Smooth muscle cell of the brain vasculature (primary cell): ENCODE results near the gene ENTHD1.
"Not testable (repeated sequence)": the region's sequence is repeated elsewhere in the genome, so short reads cannot be mapped to it uniquely, and the experiment has no call there.

Experiments
- DNase-seq: peaks from one replicate; pipeline ENCODE4 v3.0.0-alpha.2; 2012; ENCODE audit warnings: low read depth, low spot score

ENTHD1 gene

GRCh38 chr22:39785232-39785631 is 108.3 kb downstream of the ENTHD1 start:
- DNase-seq: no peak

GRCh38 chr22:39777716-39778454 is 115.7 kb downstream of the ENTHD1 start:
- no peak for DNase-seq

- DNase-seq: no peak
Measured at GRCh38 chr22:39776295-39777009, 117.1 kb downstream of the ENTHD1 start.

- no peak for DNase-seq
Measured at GRCh38 chr22:39773976-39774539, 119.5 kb downstream of the ENTHD1 start.

GRCh38 chr22:39773503-39773902 is 120.1 kb downstream of the ENTHD1 start:
- DNase-seq: no peak

- DNase-seq: no peak
Measured at GRCh38 chr22:39771486-39771885, 122.1 kb downstream of the ENTHD1 start.

- DNase-seq: no peak
Measured at GRCh38 chr22:39765661-39766060, 127.9 kb downstream of the ENTHD1 start.

- no peak for DNase-seq
Measured at GRCh38 chr22:39765046-39765445, 128.5 kb downstream of the ENTHD1 start.

- DNase-seq: no peak
Measured at GRCh38 chr22:39763276-39763675, 130.3 kb downstream of the ENTHD1 start.

GRCh38 chr22:39750759-39751158 is 142.8 kb downstream of the ENTHD1 start:
- DNase-seq: no peak

GRCh38 chr22:39748877-39749276 is 144.7 kb downstream of the ENTHD1 start:
- no peak for DNase-seq

GRCh38 chr22:39746600-39747262 is 146.8 kb downstream of the ENTHD1 start:
- no peak for DNase-seq

GRCh38 chr22:39745789-39746188 is 147.8 kb downstream of the ENTHD1 start:
- no peak for DNase-seq

- no peak for DNase-seq
Measured at GRCh38 chr22:39744353-39744752, 149.2 kb downstream of the ENTHD1 start.

- no peak for DNase-seq
Measured at GRCh38 chr22:39743935-39744334, 149.6 kb downstream of the ENTHD1 start.

GRCh38 chr22:39739338-39740027 is 154.1 kb downstream of the ENTHD1 start:
- DNase-seq: no peak

GRCh38 chr22:39738746-39739145 is 154.8 kb downstream of the ENTHD1 start:
- no peak for DNase-seq

- DNase-seq: no peak
Measured at GRCh38 chr22:39735776-39736175, 157.8 kb downstream of the ENTHD1 start.

- no peak for DNase-seq
Measured at GRCh38 chr22:39734866-39735265, 158.7 kb downstream of the ENTHD1 start.

- DNase-seq: not testable (repeated sequence)
Measured at GRCh38 chr22:39734046-39734445, 159.5 kb downstream of the ENTHD1 start.

GRCh38 chr22:39733191-39733590 is 160.4 kb downstream of the ENTHD1 start:
- DNase-seq: no peak

GRCh38 chr22:39732625-39733024 is 160.9 kb downstream of the ENTHD1 start:
- no peak for DNase-seq
